ENCODE data around the gene NUP37. TPM values are rescaled to one million over a fixed set of nuclear protein-coding genes. Genes with fewer than 3 reads are reported as not detected.
"Not testable (repeated sequence)": the region's sequence is repeated elsewhere in the genome, so short reads cannot be mapped to it uniquely, and the experiment has no call there.

NUP37 gene
- total RNA-seq, 4 donors from 2014 or later = 5.5 to 23.2 (median 12.6) TPM

GRCh38 chr12:102080842-102081241 lies 39.1 kb downstream of the NUP37 start:
- no peak for DNase-seq
- TF ChIP-seq CTCF (IDR thresholded peaks at IDR 0.05) = no peak
- Histone ChIP-seq H3K4me3 (no peak overlapping the region), H3K27me3 (no peaks in the 10 kb centered on the region), H3K9me3 (no peaks in the 10 kb centered on the region), H3K36me3 (peaks cover 0 to 32% (median 0%) of the 10 kb centered on the region in 3 donors), H3K27ac (no peak overlapping the region), H3K4me1 (no peaks in the 10 kb centered on the region)

- not testable (repeated sequence) for H3K4me1 ChIP-seq, DNase-seq, H3K9me3 ChIP-seq, H3K27ac ChIP-seq, H3K27me3 ChIP-seq, H3K4me3 ChIP-seq
- H3K36me3 ChIP-seq = peaks cover 0 to 35% (median 0%) of the 10 kb centered on the region in 3 donors
These were observed 47.8 kb downstream of the NUP37 start for GRCh38 chr12:102072092-102072491.

GRCh38 chr12:102069707-102070106 lies 50.2 kb downstream of the NUP37 start:
- H3K36me3 ChIP-seq = peaks cover 0 to 15% (median 0%) of the 10 kb centered on the region in 3 donors
- H3K9me3 ChIP-seq = no peaks in the 10 kb centered on the region
- no peak overlapping the region for H3K27ac ChIP-seq
- H3K4me1 ChIP-seq = no peaks in the 10 kb centered on the region
- no peaks in the 10 kb centered on the region for H3K27me3 ChIP-seq
- no peak for DNase-seq
- TF ChIP-seq POLR2A (IDR thresholded peaks at IDR 0.05) = no peak
- TF ChIP-seq CTCF (IDR thresholded peaks at IDR 0.05) = no peak
- H3K4me3 ChIP-seq = no peak overlapping the region

GRCh38 chr12:102067574-102068258 lies 52.2 kb downstream of the NUP37 start:
- Histone ChIP-seq H3K9me3 (no peaks in the 10 kb centered on the region), H3K27ac (no peak overlapping the region), H3K27me3 (no peaks in the 10 kb centered on the region), H3K4me3 (no peak overlapping the region), H3K4me1 (no peaks in the 10 kb centered on the region), H3K36me3 (no peaks in the 10 kb centered on the region)
- no peak for TF ChIP-seq POLR2A (IDR thresholded peaks at IDR 0.05)
- TF ChIP-seq CTCF (IDR thresholded peaks at IDR 0.05) = no peak
- no peak for DNase-seq

- Histone ChIP-seq H3K27me3 (no peaks in the 10 kb centered on the region), H3K27ac (no peak overlapping the region), H3K4me3 (no peak overlapping the region), H3K36me3 (peaks cover 0 to under 1% (median 0%) of the 10 kb centered on the region in 3 donors), H3K9me3 (no peaks in the 10 kb centered on the region), H3K4me1 (no peaks in the 10 kb centered on the region)
- DNase-seq = no peak
- no peak for TF ChIP-seq CTCF (IDR thresholded peaks at IDR 0.05)
- no peak for TF ChIP-seq POLR2A (IDR thresholded peaks at IDR 0.05)
These were observed 55.4 kb downstream of the NUP37 start for GRCh38 chr12:102064476-102064875.

GRCh38 chr12:102063069-102063468 lies 56.8 kb downstream of the NUP37 start:
- DNase-seq = no peak
- no peak for TF ChIP-seq CTCF (IDR thresholded peaks at IDR 0.05)
- no peak for TF ChIP-seq POLR2A (IDR thresholded peaks at IDR 0.05)
- no peak overlapping the region for H3K4me3 ChIP-seq

More at GRCh38 chr12:102063069-102063468, 56.8 kb downstream of the NUP37 start:
- H3K27ac ChIP-seq = no peak overlapping the region
- peaks cover 0 to 8% (median 0%) of the 10 kb centered on the region in 3 donors for H3K36me3 ChIP-seq
- no peaks in the 10 kb centered on the region for H3K27me3 ChIP-seq
- no peaks in the 10 kb centered on the region for H3K9me3 ChIP-seq
- no peaks in the 10 kb centered on the region for H3K4me1 ChIP-seq
